Measurements from ENCODE around the gene MAVS. TPM values are rescaled to one million over a fixed set of nuclear protein-coding genes. Genes with fewer than 3 reads are reported as not detected.
"Not testable (repeated sequence)": the region's sequence is repeated elsewhere in the genome, so short reads cannot be mapped to it uniquely, and the experiment has no call there.

MAVS gene
- total RNA-seq, 1 experiment from 2014 or later = 38.7 TPM

DNA sequence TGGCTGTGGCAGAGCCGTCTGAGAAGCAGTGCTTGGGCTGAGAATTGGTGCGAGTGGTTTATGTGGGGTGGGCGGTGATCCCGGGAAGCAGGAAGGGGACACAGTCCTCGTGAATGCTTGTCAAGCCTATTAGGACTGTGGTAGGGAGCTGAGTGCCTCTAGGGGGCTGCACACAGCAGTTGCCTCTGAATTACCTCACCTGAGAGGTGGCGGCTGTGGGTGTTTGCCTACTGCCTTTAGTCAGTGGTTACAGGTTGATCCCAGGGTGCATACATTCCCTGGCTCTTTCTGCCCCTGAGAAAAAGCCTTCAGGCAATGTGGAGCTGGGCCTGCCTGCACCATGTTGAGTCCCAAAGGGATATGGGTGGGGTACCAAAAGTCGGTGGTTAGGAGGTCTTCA, 21.1 kb upstream of the MAVS start:
- Histone ChIP-seq H3F3A (ENCODE audit: low read length, unreplicated experiment) (no peaks in the 10 kb centered on the region), H3K9me2 (replicated peaks; ENCODE audit: low read length) (no peaks in the 10 kb centered on the region), H3K4me2 (ENCODE audit: low read length) (no peak overlapping the region), H4K20me1 (ENCODE audit: low read length) (no peaks in the 10 kb centered on the region), H2AFZ (ENCODE audit: low read length) (no peak overlapping the region), H3K9ac (ENCODE audit: low read length) (no peak overlapping the region), H3K4me3 (ENCODE audit: low read length) (no peak overlapping the region), H3K27ac (ENCODE audit: low read length) (no peak overlapping the region), H3K79me2 (ENCODE audit: low read length) (peaks cover 22% of the 10 kb centered on the region), H3K36me3 (ENCODE audit: low read depth, low read length) (peaks cover 29% of the 10 kb centered on the region), H3K9me3 (ENCODE audit: low read length) (no peaks in the 10 kb centered on the region), H3K4me1 (ENCODE audit: insufficient read depth, low read length) (peaks cover 10% of the 10 kb centered on the region), H3K27me3 (ENCODE audit: low read length) (no peaks in the 10 kb centered on the region)
- no TSS peak for BruUV-seq (replicated peaks)
- ATAC-seq (no peak), DNase-seq (no peak)
- TF ChIP-seq, protein P1, sequence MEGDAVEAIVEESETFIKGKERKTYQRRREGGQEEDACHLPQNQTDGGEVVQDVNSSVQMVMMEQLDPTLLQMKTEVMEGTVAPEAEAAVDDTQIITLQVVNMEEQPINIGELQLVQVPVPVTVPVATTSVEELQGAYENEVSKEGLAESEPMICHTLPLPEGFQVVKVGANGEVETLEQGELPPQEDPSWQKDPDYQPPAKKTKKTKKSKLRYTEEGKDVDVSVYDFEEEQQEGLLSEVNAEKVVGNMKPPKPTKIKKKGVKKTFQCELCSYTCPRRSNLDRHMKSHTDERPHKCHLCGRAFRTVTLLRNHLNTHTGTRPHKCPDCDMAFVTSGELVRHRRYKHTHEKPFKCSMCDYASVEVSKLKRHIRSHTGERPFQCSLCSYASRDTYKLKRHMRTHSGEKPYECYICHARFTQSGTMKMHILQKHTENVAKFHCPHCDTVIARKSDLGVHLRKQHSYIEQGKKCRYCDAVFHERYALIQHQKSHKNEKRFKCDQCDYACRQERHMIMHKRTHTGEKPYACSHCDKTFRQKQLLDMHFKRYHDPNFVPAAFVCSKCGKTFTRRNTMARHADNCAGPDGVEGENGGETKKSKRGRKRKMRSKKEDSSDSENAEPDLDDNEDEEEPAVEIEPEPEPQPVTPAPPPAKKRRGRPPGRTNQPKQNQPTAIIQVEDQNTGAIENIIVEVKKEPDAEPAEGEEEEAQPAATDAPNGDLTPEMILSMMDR (conservative IDR thresholded peaks at IDR 0.05; ENCODE audit: low read depth, low read length) = 0 out of 2 replicates have a peak, but pooled peaks have one; percentile 20
- TF ChIP-seq EZH2 (IDR thresholded peaks at IDR 0.05; ENCODE audit: low read length, unreplicated experiment) = no peak
- CTCF ChIA-PET = no interaction called here
- intact Hi-C loops (cut with micrococcal nuclease) = no loop called here
- POLR2A ChIA-PET (ENCODE audit: unreplicated experiment) = no interaction called here

DNA sequence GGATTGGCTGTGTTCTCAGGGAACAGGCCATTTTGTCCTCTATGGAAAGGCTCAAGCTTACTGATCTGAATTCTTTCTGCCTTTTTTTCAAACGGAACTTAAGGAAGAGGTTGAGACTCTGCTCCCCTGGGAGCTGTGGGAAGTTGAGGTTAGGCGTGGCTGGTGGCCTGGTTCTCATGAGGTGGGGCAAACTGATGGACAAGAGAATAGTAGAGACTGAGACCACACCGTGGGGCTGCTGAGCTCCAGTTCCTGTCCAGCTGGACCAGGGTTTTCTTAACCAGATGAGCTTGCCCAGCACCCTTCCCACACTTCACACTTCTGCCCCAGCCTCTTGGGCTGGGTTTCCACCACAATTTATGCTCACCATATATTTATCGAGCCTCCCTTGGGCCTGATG, 20.2 kb upstream of the MAVS start:
- ChIA-PET CTCF (no interaction called here), POLR2A (ENCODE audit: unreplicated experiment) (no interaction called here)
- Histone ChIP-seq H3K79me2 (ENCODE audit: low read length) (peaks cover 15% of the 10 kb centered on the region), H3K4me2 (ENCODE audit: low read length) (no peak overlapping the region), H3K4me1 (ENCODE audit: insufficient read depth, low read length) (peaks cover 6% of the 10 kb centered on the region), H3K9ac (ENCODE audit: low read length) (no peak overlapping the region), H3K4me3 (ENCODE audit: low read length) (no peak overlapping the region), H3K27ac (ENCODE audit: low read length) (no peak overlapping the region), H3F3A (ENCODE audit: low read length, unreplicated experiment) (no peaks in the 10 kb centered on the region), H3K9me2 (replicated peaks; ENCODE audit: low read length) (no peaks in the 10 kb centered on the region), H3K36me3 (ENCODE audit: low read depth, low read length) (peaks cover 29% of the 10 kb centered on the region), H2AFZ (ENCODE audit: low read length) (no peak overlapping the region), H4K20me1 (ENCODE audit: low read length) (no peaks in the 10 kb centered on the region), H3K9me3 (ENCODE audit: low read length) (no peaks in the 10 kb centered on the region), H3K27me3 (ENCODE audit: low read length) (no peaks in the 10 kb centered on the region)
- intact Hi-C loops (cut with micrococcal nuclease) = no loop called here
- BruUV-seq (replicated peaks) = no TSS peak
- DNase-seq = no peak
- TF ChIP-seq EZH2 (IDR thresholded peaks at IDR 0.05; ENCODE audit: low read length, unreplicated experiment) (no peak), EZH2phosphoT487 (IDR thresholded peaks at IDR 0.05; ENCODE audit: borderline replicate concordance, low read length) (no peak)
- TF ChIP-seq, protein P1 (conservative IDR thresholded peaks at IDR 0.05; ENCODE audit: low read depth, low read length) = no peak
- ATAC-seq = no peak

DNA sequence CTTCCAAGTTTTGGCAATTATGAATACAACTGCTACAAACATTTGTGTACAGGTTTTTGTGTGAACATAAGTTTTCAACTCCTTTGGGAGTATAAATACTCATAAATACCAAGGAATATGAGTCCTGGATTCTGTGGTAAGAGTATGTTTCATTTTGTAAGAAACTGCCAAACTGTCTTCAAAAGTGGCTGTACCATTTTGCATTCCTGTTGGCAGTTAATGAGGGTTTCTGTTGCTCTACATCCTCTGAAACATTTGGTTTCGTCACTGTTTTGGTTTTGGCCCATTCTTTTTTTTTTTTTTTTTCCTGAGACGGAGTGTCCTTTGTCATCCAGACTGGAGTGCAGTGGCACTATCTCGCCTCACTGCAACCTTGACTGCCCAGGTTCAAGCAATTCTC, 17.8 kb upstream of the MAVS start:
- no peaks in the 10 kb centered on the region for H3K79me2 ChIP-seq (ENCODE audit: low read length)
- ATAC-seq (no peak), DNase-seq (no peak)
- H3K9me3 ChIP-seq (ENCODE audit: low read length) = no peaks in the 10 kb centered on the region
- no peak for TF ChIP-seq EZH2phosphoT487 (IDR thresholded peaks at IDR 0.05; ENCODE audit: borderline replicate concordance, low read length)
- TF ChIP-seq EZH2 (IDR thresholded peaks at IDR 0.05; ENCODE audit: low read length, unreplicated experiment) = no peak
- TF ChIP-seq, protein P1 (conservative IDR thresholded peaks at IDR 0.05; ENCODE audit: low read depth, low read length) = no peak
- no peak overlapping the region for H3K27ac ChIP-seq (ENCODE audit: low read length)
- no peak overlapping the region for H2AFZ ChIP-seq (ENCODE audit: low read length)
- intact Hi-C loops (cut with micrococcal nuclease) = no loop called here
- no peaks in the 10 kb centered on the region for H4K20me1 ChIP-seq (ENCODE audit: low read length)
- H3K4me2 ChIP-seq (ENCODE audit: low read length) = no peak overlapping the region
- no peaks in the 10 kb centered on the region for H3K4me1 ChIP-seq (ENCODE audit: insufficient read depth, low read length)
- H3K4me3 ChIP-seq (ENCODE audit: low read length) = no peak overlapping the region
- no peaks in the 10 kb centered on the region for H3K9me2 ChIP-seq (replicated peaks; ENCODE audit: low read length)
- H3K9ac ChIP-seq (ENCODE audit: low read length) = no peak overlapping the region
- no TSS peak for BruUV-seq (replicated peaks)
- POLR2A ChIA-PET (ENCODE audit: unreplicated experiment) = no interaction called here
- CTCF ChIA-PET = no interaction called here
- peaks cover 14% of the 10 kb centered on the region for H3K36me3 ChIP-seq (ENCODE audit: low read depth, low read length)
- H3F3A ChIP-seq (ENCODE audit: low read length, unreplicated experiment) = no peaks in the 10 kb centered on the region
- no peaks in the 10 kb centered on the region for H3K27me3 ChIP-seq (ENCODE audit: low read length)

DNA sequence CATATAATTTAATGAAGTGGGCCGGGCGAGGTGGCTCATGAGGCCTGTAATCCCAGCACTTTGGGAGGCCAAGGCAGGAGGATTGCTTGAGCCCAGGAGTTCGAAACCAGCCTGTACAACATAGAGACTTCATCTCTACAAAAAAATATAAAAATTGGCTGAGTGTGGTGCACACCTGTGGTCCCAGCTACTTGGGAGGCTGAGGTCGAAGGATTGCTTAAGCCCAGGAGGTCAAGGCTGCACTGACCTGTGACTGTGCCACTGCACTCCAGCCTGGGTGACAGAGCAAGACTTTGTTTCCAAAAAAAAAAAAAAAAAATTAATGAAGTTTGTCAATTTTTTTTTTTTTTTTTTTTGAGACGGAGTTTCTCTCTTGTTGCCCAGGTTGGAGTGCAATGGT, 16.7 kb upstream of the MAVS start:
- CTCF ChIA-PET; DNase-seq; intact Hi-C loops (cut with micrococcal nuclease); H3K9me3 ChIP-seq (ENCODE audit: low read length); H2AFZ ChIP-seq (ENCODE audit: low read length); H3K27me3 ChIP-seq (ENCODE audit: low read length); H3K79me2 ChIP-seq (ENCODE audit: low read length); H3K4me1 ChIP-seq (ENCODE audit: insufficient read depth, low read length); H3K4me3 ChIP-seq (ENCODE audit: low read length); H3K9ac ChIP-seq (ENCODE audit: low read length); H3K36me3 ChIP-seq (ENCODE audit: low read depth, low read length); ATAC-seq; H3K4me2 ChIP-seq (ENCODE audit: low read length); H3F3A ChIP-seq (ENCODE audit: low read length, unreplicated experiment); H4K20me1 ChIP-seq (ENCODE audit: low read length); BruUV-seq (replicated peaks); H3K9me2 ChIP-seq (replicated peaks; ENCODE audit: low read length); H3K27ac ChIP-seq (ENCODE audit: low read length): not testable (repeated sequence)
- POLR2A ChIA-PET (ENCODE audit: unreplicated experiment) = interaction anchor here (0.6 kb wide), 1 partner anchor 611 kb away, joined by 4 read pairs; no protein-coding TSS in a partner anchor
